A549 treated with CpdA at 1 μM for 4 hours (cell line): ENCODE measurements around the gene SMIM8. TPM values are rescaled to one million over a fixed set of nuclear protein-coding genes. Genes with fewer than 3 reads are reported as not detected.

ENCODE experiments used
- total RNA-seq: library from RNA; stranded (reverse); fragments of 200-300 nt; extraction: Qiagen RNA extraction; gene quantifications from 5 replicates; pipeline ENCODE4 v1.2.3, GENCODE V29; 2022; ENCODE audit warnings: low read depth

Gene SMIM8, protein sequence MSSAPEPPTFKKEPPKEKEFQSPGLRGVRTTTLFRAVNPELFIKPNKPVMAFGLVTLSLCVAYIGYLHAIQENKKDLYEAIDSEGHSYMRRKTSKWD
- 1.9 to 3.9 TPM (median 3.8 TPM) in 5 replicates for total RNA-seq

DNA sequence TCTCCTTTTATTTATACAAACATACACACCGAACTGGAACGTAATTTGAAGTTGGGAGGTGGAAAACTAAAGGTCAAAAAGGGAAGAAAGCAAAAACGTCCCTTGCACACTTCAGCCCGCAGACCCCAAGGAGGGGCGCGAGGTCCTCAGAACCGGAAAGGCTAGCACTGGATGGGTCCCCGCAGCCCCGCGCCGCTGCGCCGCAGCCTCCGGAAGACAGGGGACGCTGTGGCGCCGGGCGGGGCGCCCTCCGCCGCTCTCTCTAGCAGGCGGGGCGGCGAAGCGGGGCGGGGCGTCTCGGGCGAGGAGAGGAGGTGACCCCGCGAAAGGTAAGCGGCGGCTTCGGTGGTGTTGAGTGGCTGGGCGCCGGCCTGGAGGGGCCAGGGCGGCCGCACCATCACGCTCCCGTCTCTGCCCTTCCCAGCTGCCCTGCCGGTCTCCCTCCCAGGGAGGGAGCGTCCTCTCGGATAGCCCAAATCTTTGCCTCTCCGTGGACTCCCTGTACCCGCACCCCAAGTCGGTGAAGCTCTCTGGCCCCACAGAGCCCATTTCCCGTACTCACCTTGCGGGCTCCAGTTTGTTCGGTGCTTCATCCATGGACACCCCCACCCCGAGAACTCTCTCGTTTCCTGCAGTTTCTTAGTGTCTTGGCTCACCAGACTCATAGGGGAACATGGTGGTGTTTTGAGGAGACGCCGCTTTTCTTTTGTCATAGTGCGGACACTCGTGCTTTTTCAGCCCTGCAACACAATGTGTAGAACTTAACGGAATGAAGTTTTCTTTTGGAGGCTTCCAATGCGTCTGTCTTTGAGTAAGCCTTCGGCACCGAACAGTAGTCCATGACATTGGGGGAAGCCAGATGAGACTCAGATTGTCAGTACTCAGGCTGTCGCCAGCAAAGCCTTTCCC lies at the start of gene SMIM8:
SMIM8 (plus strand) TSS at position 285 of the 909 bp plus-strand sequence. CDS start 14,444 bp downstream, outside the sequence.

DNA sequence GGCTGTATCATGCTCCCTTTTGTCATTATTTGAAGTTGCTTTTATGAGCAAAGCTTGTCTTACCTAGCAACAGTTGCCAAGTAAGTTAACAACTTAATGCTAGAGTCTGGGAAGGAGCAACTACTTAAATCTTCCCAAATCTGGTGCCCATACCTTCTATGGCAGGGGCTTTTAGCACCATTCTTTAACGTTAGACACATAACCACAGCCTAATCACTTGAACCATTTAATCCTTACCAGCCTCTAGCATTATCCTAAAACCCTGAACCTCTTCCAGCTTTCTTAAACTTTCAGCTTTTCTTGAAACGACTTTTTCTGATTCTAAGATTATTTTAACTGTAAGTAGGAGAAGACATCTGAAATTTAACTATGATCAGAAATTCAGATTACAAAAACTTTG lies 22.3 kb downstream of the SMIM8 start, which contains the start of gene C6orf163:
C6orf163 (plus strand) TSS at position 83 of the 400 bp plus-strand sequence; CDS start at position 370, 287 bp downstream.

Other genes starting within 250 kb of the SMIM8 start
- gene CGA, start 227.5 kb upstream of the SMIM8 start, total RNA-seq = 0.08 to 0.15 TPM in 2 of 5 replicates, not detected in the others
- gene ZNF292, start 167.0 kb upstream of the SMIM8 start, total RNA-seq = 2.0 to 5.3 TPM (median 3.2 TPM) in 5 replicates
- not detected in 5 replicates for gene GJB7, start 6.7 kb downstream of the SMIM8 start, total RNA-seq
- gene C6orf163, start 22.2 kb downstream of the SMIM8 start, total RNA-seq = 0.24 to 0.54 TPM (median 0.27 TPM) in 5 replicates
- gene CFAP206, start 85.4 kb downstream of the SMIM8 start, total RNA-seq = 0.51 to 0.69 TPM (median 0.67 TPM) in 5 replicates
- gene SLC35A1, start 150.4 kb downstream of the SMIM8 start, total RNA-seq = 9.6 to 10.7 TPM (median 9.9 TPM) in 5 replicates